Prostate gland (tissue), 2 donors: ENCODE data around the gene SNX12.

ENCODE experiments used
- POLR2A ChIP-seq: fragments of 450-650 bp; IDR thresholded peaks from one replicate; pipeline ENCODE4 v1.6.1; 2016; ENCODE audit warnings: antibody characterized with exemption, mild to moderate bottlenecking
- POLR2AphosphoS5 ChIP-seq: sonication (generic); formaldehyde crosslinking; IDR thresholded peaks from one replicate; pipeline ENCODE4 v1.6.1; 2017; ENCODE audit warnings: antibody characterized with exemption
- TF ChIP-seq, protein P1 (sequence below), 4 experiments: fragments of 200-600 bp in 2 of 4; fragments of 450-650 bp in 2 of 4; sonication (generic) in 2 of 4; IDR thresholded peaks; 1 replicate in 3 of 4; 2 replicates in 1 of 4; pipeline ENCODE4 v1.5.1; 2016 to 2019; ENCODE audit warnings: antibody characterized with exemption in 4 of 4, mild to moderate bottlenecking in 2 of 4, moderate library complexity in 2 of 4

DNA sequence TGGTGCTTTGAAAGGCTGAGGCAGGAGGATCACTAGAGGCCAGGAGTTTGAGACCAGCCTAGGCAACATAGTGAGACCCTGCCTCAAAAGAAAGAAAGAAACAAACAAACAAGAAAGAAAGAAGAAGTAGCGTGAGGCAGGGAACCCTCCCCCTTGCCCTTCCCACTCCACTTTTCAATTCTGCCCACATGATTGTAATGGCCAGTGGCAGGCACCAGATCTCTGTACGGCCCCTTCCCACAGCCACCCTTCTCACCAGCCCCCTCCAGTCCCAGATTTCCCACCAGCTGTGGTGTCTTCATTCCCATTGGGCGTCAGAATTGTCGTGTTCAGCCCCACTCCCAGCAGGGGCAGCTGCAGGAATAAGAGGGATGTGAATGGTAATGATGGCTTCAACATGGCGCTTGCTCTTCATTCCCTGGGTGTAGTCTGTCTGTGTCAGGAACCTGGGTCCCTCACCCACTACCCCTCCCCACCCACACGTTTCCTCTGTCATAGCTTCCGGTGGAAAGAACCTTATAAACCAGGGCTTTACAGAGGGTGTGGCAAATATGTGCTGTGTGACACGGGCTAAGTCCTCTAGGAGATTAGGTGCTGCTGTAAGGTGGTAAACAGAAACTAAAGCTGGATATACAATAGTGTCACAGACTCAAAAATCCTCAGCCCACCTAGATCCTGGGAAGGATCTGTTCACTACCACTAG, 43.2 kb upstream of the SNX12 start, which contains the start of gene IL2RG:
- TF ChIP-seq, protein P1, sequence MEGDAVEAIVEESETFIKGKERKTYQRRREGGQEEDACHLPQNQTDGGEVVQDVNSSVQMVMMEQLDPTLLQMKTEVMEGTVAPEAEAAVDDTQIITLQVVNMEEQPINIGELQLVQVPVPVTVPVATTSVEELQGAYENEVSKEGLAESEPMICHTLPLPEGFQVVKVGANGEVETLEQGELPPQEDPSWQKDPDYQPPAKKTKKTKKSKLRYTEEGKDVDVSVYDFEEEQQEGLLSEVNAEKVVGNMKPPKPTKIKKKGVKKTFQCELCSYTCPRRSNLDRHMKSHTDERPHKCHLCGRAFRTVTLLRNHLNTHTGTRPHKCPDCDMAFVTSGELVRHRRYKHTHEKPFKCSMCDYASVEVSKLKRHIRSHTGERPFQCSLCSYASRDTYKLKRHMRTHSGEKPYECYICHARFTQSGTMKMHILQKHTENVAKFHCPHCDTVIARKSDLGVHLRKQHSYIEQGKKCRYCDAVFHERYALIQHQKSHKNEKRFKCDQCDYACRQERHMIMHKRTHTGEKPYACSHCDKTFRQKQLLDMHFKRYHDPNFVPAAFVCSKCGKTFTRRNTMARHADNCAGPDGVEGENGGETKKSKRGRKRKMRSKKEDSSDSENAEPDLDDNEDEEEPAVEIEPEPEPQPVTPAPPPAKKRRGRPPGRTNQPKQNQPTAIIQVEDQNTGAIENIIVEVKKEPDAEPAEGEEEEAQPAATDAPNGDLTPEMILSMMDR (IDR thresholded peaks at IDR 0.05), result no peak
- TF ChIP-seq POLR2AphosphoS5 (no peak), POLR2A (peak; percentile 9)
